ENCODE data around the gene GADD45B.
"Not testable (repeated sequence)": the region's sequence is repeated elsewhere in the genome, so short reads cannot be mapped to it uniquely, and the experiment has no call there.

Gene GADD45B

DNA sequence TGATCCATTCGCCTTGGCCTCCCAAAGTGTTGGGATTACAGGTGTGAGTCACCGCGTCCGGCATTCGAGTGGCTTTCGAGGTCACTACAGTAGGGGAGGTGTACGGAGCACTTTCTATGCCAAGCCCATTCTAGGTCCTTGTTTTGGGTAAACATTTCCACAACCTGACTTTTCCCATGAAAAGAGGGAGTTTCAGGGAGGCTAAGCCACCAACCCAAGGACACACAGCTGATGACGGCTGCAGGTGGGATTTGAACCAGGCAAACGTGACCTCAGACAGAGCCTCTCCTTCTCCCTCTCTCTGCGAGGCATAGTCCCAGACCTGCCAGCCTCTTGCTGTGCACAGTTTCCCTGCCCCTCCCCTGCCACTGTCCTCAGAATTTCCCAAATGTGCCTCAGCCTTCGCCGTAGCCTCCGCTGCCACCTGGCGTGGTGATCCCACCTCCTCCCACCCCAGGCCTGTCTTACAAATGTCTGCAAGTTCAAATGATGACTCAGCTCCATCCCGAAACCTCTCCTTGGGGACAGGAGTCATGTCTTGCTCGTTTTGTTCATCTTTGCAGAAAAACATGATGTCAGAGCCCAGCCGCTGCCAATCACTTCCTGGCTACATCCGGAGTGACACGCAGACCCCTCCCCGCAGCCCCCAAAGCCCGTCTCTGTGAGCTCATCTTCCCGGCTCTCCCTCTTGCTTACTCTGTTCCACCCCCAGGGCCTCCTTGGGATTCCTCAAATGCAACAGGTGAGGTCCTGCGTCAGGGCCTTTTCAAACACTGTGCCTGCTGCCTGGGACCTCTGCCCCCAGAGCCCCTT, 6.6 kb upstream of the GADD45B start:
- no peaks in the 10 kb centered on the region for H3K9me3 ChIP-seq (ENCODE audit: control insufficient read depth in 2 of 2, low read length in 2 of 2)

DNA sequence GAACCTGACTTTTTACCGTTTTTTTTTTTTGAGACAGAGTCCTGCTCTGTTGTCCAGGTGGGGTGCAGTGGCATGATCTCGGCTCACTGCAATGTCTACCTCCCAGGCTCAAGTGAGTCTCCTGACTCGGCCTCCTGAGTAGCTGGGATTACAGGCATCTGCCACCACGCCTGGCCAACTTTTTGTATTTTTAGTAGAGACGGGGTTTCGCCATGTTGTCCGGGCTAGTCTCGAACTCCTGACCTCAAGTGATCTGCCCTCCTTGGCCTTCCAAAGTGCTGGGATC, 6.1 kb upstream of the GADD45B start:
- not testable (repeated sequence) for H3K9ac ChIP-seq (ENCODE audit: low read depth in 1 of 2, low read length in 2 of 2); H3K4me3 ChIP-seq (ENCODE audit: low read length in 2 of 2); H3K27me3 ChIP-seq (ENCODE audit: control insufficient read depth in 2 of 2, insufficient read depth in 2 of 2, low read length in 2 of 2); H3K27ac ChIP-seq (ENCODE audit: low read depth in 2 of 2, low read length in 2 of 2); H3K36me3 ChIP-seq (ENCODE audit: control insufficient read depth in 2 of 2, insufficient read depth in 2 of 2, low read length in 2 of 2); H3K9me3 ChIP-seq (ENCODE audit: control insufficient read depth in 2 of 2, low read length in 2 of 2); H3K4me1 ChIP-seq (ENCODE audit: control insufficient read depth in 2 of 2, insufficient read depth in 2 of 2, low read length in 2 of 2)

More for the DNA sequence above, 6.6 kb upstream of the GADD45B start:
- Histone ChIP-seq H3K27ac (ENCODE audit: low read depth in 2 of 2, low read length in 2 of 2) (no peak overlapping the region), H3K36me3 (ENCODE audit: control insufficient read depth in 2 of 2, insufficient read depth in 2 of 2, low read length in 2 of 2) (no peaks in the 10 kb centered on the region), H3K4me3 (ENCODE audit: low read length in 2 of 2) (no peak overlapping the region), H3K4me1 (ENCODE audit: control insufficient read depth in 2 of 2, insufficient read depth in 2 of 2, low read length in 2 of 2) (no peaks in the 10 kb centered on the region), H3K9ac (ENCODE audit: low read depth in 1 of 2, low read length in 2 of 2) (no peak overlapping the region), H3K27me3 (ENCODE audit: control insufficient read depth in 2 of 2, insufficient read depth in 2 of 2, low read length in 2 of 2) (no peaks in the 10 kb centered on the region)

DNA sequence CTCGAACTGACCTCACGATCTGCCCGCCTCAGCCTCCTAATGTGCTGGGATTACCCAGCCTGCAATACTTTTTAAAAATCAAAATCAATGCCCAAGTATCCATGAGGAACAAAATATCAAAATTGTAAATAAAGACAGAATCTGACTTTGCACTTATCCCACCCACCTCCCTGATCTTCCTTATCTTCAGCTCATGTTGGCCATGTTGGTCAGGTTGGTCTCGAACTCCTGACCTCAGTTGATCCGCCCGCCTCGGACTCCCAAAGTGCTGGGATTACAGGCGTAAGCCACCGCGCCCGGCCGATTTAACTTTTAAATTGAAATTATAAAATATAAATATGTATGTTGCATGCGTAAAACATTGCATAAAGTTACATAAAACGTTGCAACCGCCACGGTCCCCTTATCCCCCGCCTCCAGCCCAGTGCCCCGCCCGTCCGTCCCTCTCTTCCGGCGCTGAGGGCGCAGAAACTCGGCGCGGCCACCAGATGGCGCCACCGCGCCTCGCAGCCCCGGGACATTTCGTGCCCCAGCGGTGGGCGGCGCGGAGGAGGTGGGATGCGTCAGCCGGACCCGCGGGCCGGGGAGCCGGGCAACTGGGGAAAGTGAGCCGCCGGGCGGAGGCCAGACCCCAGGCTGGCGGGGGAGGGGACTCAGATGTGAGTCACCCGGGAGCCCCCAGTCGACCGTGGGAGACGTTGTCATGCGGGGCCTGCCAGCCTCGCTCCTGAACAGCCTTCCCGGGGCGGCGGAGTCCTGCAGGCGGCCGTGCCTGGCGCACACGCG, 1.5 kb upstream of the GADD45B start:
- no peaks in the 10 kb centered on the region for H3K27me3 ChIP-seq (ENCODE audit: control insufficient read depth in 2 of 2, insufficient read depth in 2 of 2, low read length in 2 of 2)
- peak overlapping the region; percentile 65 to 96 for H3K4me3 ChIP-seq (ENCODE audit: low read length in 2 of 2)
- no peaks in the 10 kb centered on the region for H3K9me3 ChIP-seq (ENCODE audit: control insufficient read depth in 2 of 2, low read length in 2 of 2)
- H3K4me1 ChIP-seq (ENCODE audit: control insufficient read depth in 2 of 2, insufficient read depth in 2 of 2, low read length in 2 of 2): peaks cover 27 to 33% of the 10 kb centered on the region in 2 donors
- no peaks in the 10 kb centered on the region for H3K36me3 ChIP-seq (ENCODE audit: control insufficient read depth in 2 of 2, insufficient read depth in 2 of 2, low read length in 2 of 2)
- peak overlapping the region in 1 of 2 donors; percentile 39 for H3K9ac ChIP-seq (ENCODE audit: low read depth in 1 of 2, low read length in 2 of 2)
- H3K27ac ChIP-seq (ENCODE audit: low read depth in 2 of 2, low read length in 2 of 2): peak overlapping the region; percentile 48 to 71

DNA sequence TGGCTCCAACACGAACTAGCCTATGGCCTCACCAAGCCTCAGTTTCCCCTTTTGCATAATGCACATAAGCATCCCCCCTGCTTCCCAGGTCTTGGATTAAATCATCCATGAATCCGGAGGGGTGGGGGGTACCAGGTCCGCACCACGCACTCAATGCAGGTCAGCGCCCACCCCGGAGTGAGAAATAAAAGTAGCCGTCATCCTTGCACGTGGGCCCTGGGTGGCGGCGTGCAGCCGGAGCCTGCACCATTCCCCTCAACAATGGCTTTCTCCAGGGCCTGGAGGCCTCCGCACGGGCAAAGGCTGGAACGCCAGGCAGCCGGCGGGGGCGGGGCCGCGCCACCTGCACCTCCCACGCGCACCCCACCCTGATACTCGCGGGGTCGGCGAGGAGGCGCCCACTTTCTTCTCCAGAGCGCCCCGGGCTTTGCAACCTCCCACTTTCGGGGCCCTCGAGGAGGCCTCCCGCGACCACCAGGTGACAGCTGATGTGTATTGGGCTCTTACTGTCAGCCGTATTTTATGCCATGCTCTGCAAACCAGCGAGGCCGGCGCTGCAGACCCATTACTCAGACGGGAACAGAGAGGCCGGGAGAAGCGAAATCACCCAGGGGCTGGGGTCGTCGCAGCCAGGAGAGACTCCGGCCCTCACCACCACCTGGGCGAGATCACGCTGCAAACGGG, 767 bp upstream of the GADD45B start:
- no peaks in the 10 kb centered on the region for H3K36me3 ChIP-seq (ENCODE audit: control insufficient read depth in 2 of 2, insufficient read depth in 2 of 2, low read length in 2 of 2)
- H3K27me3 ChIP-seq (ENCODE audit: control insufficient read depth in 2 of 2, insufficient read depth in 2 of 2, low read length in 2 of 2): no peaks in the 10 kb centered on the region

DNA sequence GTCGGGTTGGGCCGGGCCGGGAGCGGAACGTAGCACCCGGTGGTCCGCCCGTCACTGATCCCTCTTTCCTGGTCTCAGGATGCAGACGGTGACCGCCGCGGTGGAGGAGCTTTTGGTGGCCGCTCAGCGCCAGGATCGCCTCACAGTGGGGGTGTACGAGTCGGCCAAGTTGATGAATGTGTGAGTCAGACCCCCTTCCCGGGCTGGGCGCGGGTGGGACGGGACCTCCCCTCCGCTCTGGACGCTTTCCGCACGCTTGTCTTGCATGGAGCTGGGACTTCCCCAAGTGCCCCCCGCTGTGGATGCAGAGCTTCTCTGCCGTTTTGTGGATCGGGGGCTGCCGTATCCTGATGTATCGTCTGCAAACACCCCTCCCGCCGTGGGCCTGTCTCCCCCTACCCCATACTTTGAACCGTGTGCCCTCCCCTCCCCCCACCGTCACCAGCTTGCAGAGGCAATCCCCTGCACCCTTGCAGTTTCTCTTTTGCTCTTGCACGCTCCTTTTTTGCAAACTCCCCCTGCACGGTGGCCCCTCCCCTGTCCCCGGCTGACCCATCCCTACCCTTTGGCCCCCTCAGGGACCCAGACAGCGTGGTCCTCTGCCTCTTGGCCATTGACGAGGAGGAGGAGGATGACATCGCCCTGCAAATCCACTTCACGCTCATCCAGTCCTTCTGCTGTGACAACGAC, 669 bp downstream of the GADD45B start:
- H3K27ac ChIP-seq (ENCODE audit: low read depth in 2 of 2, low read length in 2 of 2): peak overlapping the region; percentile 79 to 91
- peaks cover 27 to 33% of the 10 kb centered on the region in 2 donors for H3K4me1 ChIP-seq (ENCODE audit: control insufficient read depth in 2 of 2, insufficient read depth in 2 of 2, low read length in 2 of 2)
- peak overlapping the region; percentile 96 to 98 for H3K4me3 ChIP-seq (ENCODE audit: low read length in 2 of 2)
- peak overlapping the region; percentile 80 to 85 for H3K9ac ChIP-seq (ENCODE audit: low read depth in 1 of 2, low read length in 2 of 2)
- H3K9me3 ChIP-seq (ENCODE audit: control insufficient read depth in 2 of 2, low read length in 2 of 2): no peaks in the 10 kb centered on the region
- H3K27me3 ChIP-seq (ENCODE audit: control insufficient read depth in 2 of 2, insufficient read depth in 2 of 2, low read length in 2 of 2): no peaks in the 10 kb centered on the region
- H3K36me3 ChIP-seq (ENCODE audit: control insufficient read depth in 2 of 2, insufficient read depth in 2 of 2, low read length in 2 of 2): no peaks in the 10 kb centered on the region

More for the DNA sequence above, 767 bp upstream of the GADD45B start:
- Histone ChIP-seq H3K4me1 (ENCODE audit: control insufficient read depth in 2 of 2, insufficient read depth in 2 of 2, low read length in 2 of 2) (peaks cover 27 to 33% of the 10 kb centered on the region in 2 donors), H3K9ac (ENCODE audit: low read depth in 1 of 2, low read length in 2 of 2) (peak overlapping the region in 1 of 2 donors; percentile 39), H3K4me3 (ENCODE audit: low read length in 2 of 2) (peak overlapping the region; percentile 65 to 96), H3K9me3 (ENCODE audit: control insufficient read depth in 2 of 2, low read length in 2 of 2) (no peaks in the 10 kb centered on the region), H3K27ac (ENCODE audit: low read depth in 2 of 2, low read length in 2 of 2) (peak overlapping the region; percentile 48 to 71)

DNA sequence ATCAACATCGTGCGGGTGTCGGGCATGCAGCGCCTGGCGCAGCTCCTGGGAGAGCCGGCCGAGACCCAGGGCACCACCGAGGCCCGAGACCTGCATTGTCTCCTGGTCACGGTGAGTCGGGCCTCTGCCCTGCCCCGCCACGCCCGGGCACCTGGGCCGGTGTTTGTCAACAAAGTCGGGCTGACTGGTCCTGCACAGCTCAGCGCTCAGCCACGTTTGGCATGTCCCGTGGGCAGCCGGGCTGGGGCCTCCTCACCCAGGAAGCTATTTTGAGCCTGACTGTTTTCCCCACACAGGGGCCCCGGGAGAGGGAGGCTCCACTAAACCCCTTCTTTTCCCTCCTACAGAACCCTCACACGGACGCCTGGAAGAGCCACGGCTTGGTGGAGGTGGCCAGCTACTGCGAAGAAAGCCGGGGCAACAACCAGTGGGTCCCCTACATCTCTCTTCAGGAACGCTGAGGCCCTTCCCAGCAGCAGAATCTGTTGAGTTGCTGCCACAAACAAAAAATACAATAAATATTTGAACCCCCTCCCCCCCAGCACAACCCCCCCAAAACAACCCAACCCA, 1.3 kb downstream of the GADD45B start:
- Histone ChIP-seq H3K36me3 (ENCODE audit: control insufficient read depth in 2 of 2, insufficient read depth in 2 of 2, low read length in 2 of 2) (no peaks in the 10 kb centered on the region), H3K27me3 (ENCODE audit: control insufficient read depth in 2 of 2, insufficient read depth in 2 of 2, low read length in 2 of 2) (no peaks in the 10 kb centered on the region), H3K4me1 (ENCODE audit: control insufficient read depth in 2 of 2, insufficient read depth in 2 of 2, low read length in 2 of 2) (peaks cover 27 to 33% of the 10 kb centered on the region in 2 donors), H3K4me3 (ENCODE audit: low read length in 2 of 2) (peak overlapping the region; percentile 96 to 98), H3K27ac (ENCODE audit: low read depth in 2 of 2, low read length in 2 of 2) (peak overlapping the region; percentile 79 to 91), H3K9ac (ENCODE audit: low read depth in 1 of 2, low read length in 2 of 2) (peak overlapping the region; percentile 80 to 85), H3K9me3 (ENCODE audit: control insufficient read depth in 2 of 2, low read length in 2 of 2) (no peaks in the 10 kb centered on the region)

DNA sequence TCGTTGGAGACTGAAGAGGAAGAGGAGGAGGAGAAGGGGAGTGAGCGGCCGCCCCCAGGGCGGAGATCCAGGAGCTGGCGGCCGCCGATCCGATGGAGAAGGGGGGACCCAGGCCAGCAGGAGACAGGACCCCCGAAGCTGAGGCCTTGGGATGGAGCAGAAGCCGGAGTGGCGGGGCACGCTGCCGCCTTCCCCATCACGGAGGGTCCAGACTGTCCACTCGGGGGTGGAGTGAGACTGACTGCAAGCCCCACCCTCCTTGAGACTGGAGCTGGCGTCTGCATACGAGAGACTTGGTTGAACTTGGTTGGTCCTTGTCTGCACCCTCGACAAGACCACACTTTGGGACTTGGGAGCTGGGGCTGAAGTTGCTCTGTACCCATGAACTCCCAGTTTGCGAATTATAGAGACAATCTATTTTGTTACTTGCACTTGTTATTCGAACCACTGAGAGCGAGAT, 1.8 kb downstream of the GADD45B start:
- peak overlapping the region; percentile 75 to 83 for H3K27ac ChIP-seq (ENCODE audit: low read depth in 2 of 2, low read length in 2 of 2)
- H3K4me3 ChIP-seq (ENCODE audit: low read length in 2 of 2): peak overlapping the region; percentile 64 to 98
- H3K4me1 ChIP-seq (ENCODE audit: control insufficient read depth in 2 of 2, insufficient read depth in 2 of 2, low read length in 2 of 2): peaks cover 27 to 33% of the 10 kb centered on the region in 2 donors
- no peaks in the 10 kb centered on the region for H3K36me3 ChIP-seq (ENCODE audit: control insufficient read depth in 2 of 2, insufficient read depth in 2 of 2, low read length in 2 of 2)
- no peaks in the 10 kb centered on the region for H3K9me3 ChIP-seq (ENCODE audit: control insufficient read depth in 2 of 2, low read length in 2 of 2)
- no peaks in the 10 kb centered on the region for H3K27me3 ChIP-seq (ENCODE audit: control insufficient read depth in 2 of 2, insufficient read depth in 2 of 2, low read length in 2 of 2)
- H3K9ac ChIP-seq (ENCODE audit: low read depth in 1 of 2, low read length in 2 of 2): peak overlapping the region; percentile 63 to 67

DNA sequence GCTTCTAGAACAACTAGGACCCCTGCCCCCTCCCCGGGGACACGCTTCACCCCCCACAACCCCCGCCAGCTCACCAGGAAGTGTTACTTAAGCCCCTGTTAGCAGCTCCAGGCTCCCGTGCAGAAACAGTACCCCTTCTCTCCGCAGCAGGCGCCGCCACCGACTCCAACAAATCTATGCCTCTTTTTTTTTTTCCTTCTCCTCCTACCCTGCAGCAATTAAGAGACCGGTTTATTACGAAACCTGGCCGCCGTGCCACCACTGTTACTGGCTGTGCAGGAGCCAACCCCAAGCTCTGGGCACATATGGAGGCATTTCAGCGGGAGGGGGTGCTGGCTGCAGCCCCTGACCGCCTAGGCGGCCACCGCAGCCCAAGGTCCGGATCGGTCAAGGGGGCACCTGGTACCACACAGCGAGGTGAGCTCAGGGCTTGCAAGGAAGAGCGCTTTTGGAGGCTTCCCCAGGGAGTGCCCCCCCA, 2.4 kb downstream of the GADD45B start:
- peak overlapping the region; percentile 75 to 83 for H3K27ac ChIP-seq (ENCODE audit: low read depth in 2 of 2, low read length in 2 of 2)
- H3K4me3 ChIP-seq (ENCODE audit: low read length in 2 of 2): peak overlapping the region; percentile 64 to 98
- peaks cover 27 to 33% of the 10 kb centered on the region in 2 donors for H3K4me1 ChIP-seq (ENCODE audit: control insufficient read depth in 2 of 2, insufficient read depth in 2 of 2, low read length in 2 of 2)
- H3K9me3 ChIP-seq (ENCODE audit: control insufficient read depth in 2 of 2, low read length in 2 of 2): no peaks in the 10 kb centered on the region
- no peaks in the 10 kb centered on the region for H3K27me3 ChIP-seq (ENCODE audit: control insufficient read depth in 2 of 2, insufficient read depth in 2 of 2, low read length in 2 of 2)
- H3K9ac ChIP-seq (ENCODE audit: low read depth in 1 of 2, low read length in 2 of 2): peak overlapping the region; percentile 67 to 70
- H3K36me3 ChIP-seq (ENCODE audit: control insufficient read depth in 2 of 2, insufficient read depth in 2 of 2, low read length in 2 of 2): no peaks in the 10 kb centered on the region

DNA sequence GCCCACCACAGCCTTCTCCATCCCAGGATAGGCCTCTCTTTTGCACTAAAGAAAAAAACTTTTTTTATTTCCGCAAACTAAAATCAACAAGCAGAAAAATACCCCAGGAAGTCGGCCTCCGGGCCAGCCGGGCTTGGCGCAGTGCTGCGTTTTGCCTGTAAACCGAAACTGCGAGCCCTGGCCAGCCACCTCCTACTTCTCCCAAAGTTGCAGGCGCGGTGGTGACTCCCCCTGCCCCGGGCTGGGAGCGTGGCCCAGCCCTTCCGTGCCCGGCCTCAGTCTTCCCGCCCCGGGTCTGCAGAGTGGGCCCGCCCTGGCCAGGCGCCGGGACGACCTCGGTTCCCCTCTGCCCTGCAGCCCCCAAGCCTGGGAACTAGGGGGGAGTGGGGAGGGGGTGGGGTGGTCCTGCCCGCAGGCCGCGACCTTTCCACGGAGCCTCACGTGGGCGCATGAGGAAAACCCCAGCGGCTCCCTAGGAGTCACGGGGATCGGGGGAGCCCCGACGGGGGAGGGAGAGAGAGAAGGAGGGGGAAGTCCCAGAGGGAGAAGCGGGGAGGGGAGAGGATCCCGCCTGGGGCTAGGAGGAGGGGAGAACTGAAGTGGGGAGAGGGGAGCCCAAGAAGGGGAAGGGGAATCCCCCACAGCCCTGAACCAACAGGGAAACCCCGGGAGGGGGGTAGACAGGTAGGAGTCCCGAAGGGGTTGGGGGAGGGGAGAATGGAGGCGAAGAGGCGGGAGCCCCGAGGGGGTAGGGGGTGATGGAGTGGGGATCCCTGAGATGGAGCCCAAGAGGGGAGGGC, 3.0 kb downstream of the GADD45B start:
- Histone ChIP-seq H3K27ac (ENCODE audit: low read depth in 2 of 2, low read length in 2 of 2) (peak overlapping the region; percentile 75 to 83), H3K9me3 (ENCODE audit: control insufficient read depth in 2 of 2, low read length in 2 of 2) (no peaks in the 10 kb centered on the region), H3K27me3 (ENCODE audit: control insufficient read depth in 2 of 2, insufficient read depth in 2 of 2, low read length in 2 of 2) (no peaks in the 10 kb centered on the region), H3K36me3 (ENCODE audit: control insufficient read depth in 2 of 2, insufficient read depth in 2 of 2, low read length in 2 of 2) (no peaks in the 10 kb centered on the region), H3K4me1 (ENCODE audit: control insufficient read depth in 2 of 2, insufficient read depth in 2 of 2, low read length in 2 of 2) (peaks cover 27 to 33% of the 10 kb centered on the region in 2 donors), H3K4me3 (ENCODE audit: low read length in 2 of 2) (peak overlapping the region; percentile 64 to 72), H3K9ac (ENCODE audit: low read depth in 1 of 2, low read length in 2 of 2) (peak overlapping the region; percentile 67 to 70)
